HepG2 (cell line): Measurements from ENCODE around the gene KIAA0930. TPM values are rescaled to one million over a fixed set of nuclear protein-coding genes. Genes with fewer than 3 reads are reported as not detected.

Experiments used
- ATAC-seq: fragments of 200-7000 bp; cut with Tn5 transposase; 3 replicates; pipeline ENCODE4 v1.9.1; 2020; ENCODE audit warnings: mild to moderate bottlenecking, moderate library complexity
- BruUV-seq: library from RNA; stranded (reverse); fragments of 400-500 nt; replicated peaks from 2 replicates; lab custom pipeline; 2021; lab: Mats Ljungman, UMichigan
- CTCF ChIA-PET: fragments of 300-600 bp; formaldehyde crosslinking; extraction: SDS; loops from one replicate; lab custom pipeline; 2021; ENCODE audit warnings: low total read pairs, inconsistent platforms, low intra/inter-chr PET ratio; lab: Yijun Ruan, JAX
- POLR2A ChIA-PET: fragments of 350-600 bp; sonication (Branson Sonifier 250); formaldehyde crosslinking; loops from one replicate; lab custom pipeline; 2020; ENCODE audit warnings: antibody characterized with exemption, inconsistent platforms; lab: Yijun Ruan, JAX
- DNase-seq: peaks from one replicate; pipeline ENCODE4 v3.0.0-alpha.2; 2015; ENCODE audit warnings: low spot score
- FAIRE-seq: peaks from 3 replicates; lab custom pipeline; 2011; peaks lifted over from hg19 to GRCh38; lab: Jason Lieb, UNC
- H2AFZ ChIP-seq: one replicate; pipeline ENCODE4 v1.6.1; 2011; ENCODE audit warnings: low read length, inconsistent platforms
- H3K27ac ChIP-seq: fragments of 300-600 bp; 3 replicates; pipeline ENCODE4 v1.8.0; 2011; ENCODE audit warnings: mixed run types, mild to moderate bottlenecking, mixed read lengths, low read length, inconsistent platforms; ENCODE audit not compliant: insufficient read depth; ENCODE audit errors: extremely low read length
- H3K27me3 ChIP-seq, 2 experiments: fragments of 200-600 bp in 1 of 2; 2 replicates in 1 of 2; 3 replicates in 1 of 2; pipeline versions ENCODE4 v1.6.0 to v1.8.0; 2011; ENCODE audit warnings: low read length in 2 of 2, mild to moderate bottlenecking in 2 of 2, moderate library complexity in 2 of 2, inconsistent platforms in 1 of 2; ENCODE audit not compliant: insufficient read depth in 2 of 2, control insufficient read depth in 1 of 2
- H3K36me3 ChIP-seq, 2 experiments: fragments of 200-600 bp in 1 of 2; replicated peaks in 1 of 2; 2 replicates in 1 of 2; 3 replicates in 1 of 2; pipeline versions ENCODE4 v1.5.1 to v1.8.0; 2011; ENCODE audit warnings: low read length in 2 of 2, inconsistent platforms in 1 of 2; ENCODE audit not compliant: insufficient read depth in 2 of 2, control insufficient read depth in 1 of 2
- H3K4me1 ChIP-seq: 2 replicates; pipeline ENCODE4 v1.5.1; 2012; ENCODE audit warnings: low read length, inconsistent platforms; ENCODE audit not compliant: insufficient read depth
- H3K4me2 ChIP-seq: 2 replicates; pipeline ENCODE4 v1.6.0; 2011; ENCODE audit warnings: low read depth, low read length, inconsistent platforms
- H3K4me3 ChIP-seq, 3 experiments: fragments of 200-600 bp in 1 of 3; sonication (generic), shearing (Covaris generic) in 1 of 3; replicated peaks in 1 of 3; 2 replicates each; pipeline ENCODE4 v1.5.1; 2011 to 2016; ENCODE audit warnings: low read length in 3 of 3, inconsistent platforms in 2 of 3, low read depth in 2 of 3, mild to moderate bottlenecking in 2 of 3, control low read depth in 1 of 3, mixed read lengths in 1 of 3; ENCODE audit not compliant: insufficient read depth in 1 of 3
- H3K79me2 ChIP-seq: one replicate; pipeline ENCODE4 v1.6.1; 2011; ENCODE audit warnings: low read length, inconsistent platforms; ENCODE audit not compliant: insufficient read depth
- H3K9ac ChIP-seq: 2 replicates; pipeline ENCODE4 v1.6.0; 2011; ENCODE audit warnings: mild to moderate bottlenecking, low read depth, low read length, inconsistent platforms; ENCODE audit not compliant: insufficient read depth
- H3K9me3 ChIP-seq: 2 replicates; pipeline ENCODE4 v1.5.1; 2012; ENCODE audit warnings: mild to moderate bottlenecking, low read length
- H4K20me1 ChIP-seq: 2 replicates; pipeline ENCODE4 v1.6.0; 2011; ENCODE audit warnings: inconsistent platforms, mild to moderate bottlenecking, low read length, moderate library complexity; ENCODE audit not compliant: insufficient read depth
- HDAC1 ChIP-seq: sonication (generic); formaldehyde crosslinking; IDR thresholded peaks from 2 replicates; pipeline ENCODE4 v1.5.1; 2020; ENCODE audit warnings: mild to moderate bottlenecking, missing genetic modification reagents
- IKZF1 ChIP-seq: fragments of 450-650 bp; IDR thresholded peaks from 2 replicates; pipeline ENCODE4 v1.7.1; 2016
- JARID2 ChIP-seq: sonication (generic); formaldehyde crosslinking; IDR thresholded peaks from 2 replicates; pipeline ENCODE4 v1.8.1; 2023; ENCODE audit warnings: missing genetic modification reagents, inconsistent platforms; ENCODE audit not compliant: insufficient replicate concordance
- MAFG ChIP-seq: sonication (generic); formaldehyde crosslinking; IDR thresholded peaks from 2 replicates; pipeline ENCODE4 v1.5.1; 2020; ENCODE audit warnings: mild to moderate bottlenecking, missing genetic modification reagents
- RCOR2 ChIP-seq: IDR thresholded peaks from 2 replicates; pipeline ENCODE4 v1.6.1; 2016; ENCODE audit warnings: missing biosample characterization, missing genetic modification reagents
- SAP130 ChIP-seq: IDR thresholded peaks from 2 replicates; pipeline ENCODE4 v1.6.1; 2016; ENCODE audit warnings: low read depth
- SIN3B ChIP-seq: fragments of 150-350 bp; IDR thresholded peaks from 2 replicates; pipeline ENCODE4 v1.6.1; 2014; ENCODE audit warnings: low read length
- SOX13 ChIP-seq, 3 experiments: fragments of 450-650 bp in 1 of 3; sonication (generic) in 1 of 3; formaldehyde crosslinking in 1 of 3; IDR thresholded peaks in 2 of 3; conservative IDR thresholded peaks in 1 of 3; 2 replicates each; pipeline versions ENCODE4 v1.5.0 to v1.6.1; 2016 to 2020; ENCODE audit warnings: antibody characterized with exemption in 1 of 3, mild to moderate bottlenecking in 1 of 3, missing compliant biosample characterization in 1 of 3, missing genetic modification reagents in 1 of 3, moderate library complexity in 1 of 3
- THAP7 ChIP-seq: sonication (generic); formaldehyde crosslinking; IDR thresholded peaks from 2 replicates; pipeline ENCODE4 v1.8.1; 2023; ENCODE audit warnings: mild to moderate bottlenecking, missing genetic modification reagents
- ZFP37 ChIP-seq: sonication (generic); formaldehyde crosslinking; IDR thresholded peaks from 2 replicates; pipeline ENCODE4 v1.4.0; 2020; ENCODE audit warnings: missing genetic modification reagents, borderline replicate concordance
- ZIK1 ChIP-seq: sonication (generic); formaldehyde crosslinking; IDR thresholded peaks from 2 replicates; pipeline ENCODE4 v1.5.0; 2020; ENCODE audit warnings: mild to moderate bottlenecking, low read depth, missing genetic modification reagents, borderline replicate concordance
- ZNF20 ChIP-seq: sonication (generic); formaldehyde crosslinking; IDR thresholded peaks from 2 replicates; pipeline ENCODE4 v1.4.0; 2020; ENCODE audit warnings: mild to moderate bottlenecking, moderate library complexity, missing genetic modification reagents
- ZNF264 ChIP-seq: sonication (generic); formaldehyde crosslinking; IDR thresholded peaks from 2 replicates; pipeline ENCODE4 v1.4.0; 2020; ENCODE audit warnings: missing genetic modification reagents
- WGBS: methylation state at CpG from one replicate; pipeline ENCODE4 v1.1.6; 2017; ENCODE audit warnings: low lambda C conversion rate; 5-methylcytosine and 5-hydroxymethylcytosine counted together
- in situ Hi-C: cut with HindIII; loops from 2 replicates; pipeline ENCODE4 v1.10.0; 2017; ENCODE audit warnings: low pct_unique_long_range_greater_than_20kb; ENCODE audit not compliant: extremely low pct_ligation_motif_present
- intact Hi-C: fragments of 100-400 bp; cut with micrococcal nuclease; formaldehyde crosslinking; loops from one replicate; pipeline ENCODE4 v1.10.0; 2022; ENCODE audit not compliant: unreplicated experiment
- polyA plus RNA-seq, 8 experiments: library from polyadenylated mRNA; depleted of rRNA in 3 of 8; stranded (reverse) in 7 of 8; unstranded in 1 of 8; fragments of >200 nt; fragmentation: Illumina TruSeq in 4 of 8; extraction: Trizol in 4 of 8; gene quantifications; 2 replicates each; pipeline versions ENCODE4 v1.2.1 to v1.2.3, GENCODE V29; 2011 to 2016; ENCODE audit warnings: low read depth in 4 of 8, missing spikeins in 1 of 8, mixed read lengths in 1 of 8; ENCODE audit not compliant: insufficient read depth in 1 of 8
- total RNA-seq, 5 experiments: library from RNA; depleted of rRNA; stranded (reverse); fragments of >200 nt; fragmentation: Illumina TruSeq; extraction: Trizol; gene quantifications; 2 replicates each; pipeline ENCODE4 v1.2.3, GENCODE V29; 2016; ENCODE audit warnings: low read depth in 1 of 5
- TF ChIP-seq, protein P1 (sequence below): IDR thresholded peaks from 2 replicates; pipeline ENCODE4 v1.6.1; 2016; ENCODE audit warnings: low read depth, missing genetic modification reagents, missing compliant biosample characterization
- TF ChIP-seq, protein P2 (sequence below): sonication (generic); formaldehyde crosslinking; IDR thresholded peaks from 2 replicates; pipeline ENCODE4 v1.5.1; 2020; ENCODE audit warnings: missing genetic modification reagents, mild to moderate bottlenecking, borderline replicate concordance

Gene KIAA0930
- total and polyA plus RNA-seq, 2 of the 13 experiments (the other 11 are each of a cell fraction or from before 2014, with no cell fraction given), result 27.0 to 38.2 TPM

DNA sequence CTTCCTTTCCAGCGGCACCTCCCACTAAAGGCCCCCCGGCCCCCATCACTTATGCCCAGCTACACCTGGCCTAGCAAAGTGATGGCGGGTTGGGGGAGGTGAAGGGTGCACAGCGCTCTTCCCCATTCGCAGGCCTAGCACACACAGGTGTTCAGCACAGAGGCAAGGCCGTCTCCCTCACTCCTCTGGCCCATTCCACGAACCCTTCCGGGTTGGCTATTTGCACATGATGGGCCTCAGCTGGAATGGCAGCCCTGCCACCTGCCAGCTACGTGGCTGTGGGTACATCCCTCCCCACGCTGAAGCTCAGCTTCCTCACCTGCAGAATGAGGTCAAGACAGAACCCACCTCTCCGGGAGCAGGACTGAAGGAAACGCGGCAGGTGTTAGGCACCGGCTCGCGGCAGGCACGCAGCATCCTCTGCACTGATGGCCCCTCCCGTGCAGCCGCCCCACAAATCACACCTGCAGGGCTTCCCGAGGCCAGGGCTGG lies 4.8 kb downstream of the KIAA0930 start:
- CTCF ChIA-PET, result no interaction called here

More for the DNA sequence above, 4.8 kb downstream of the KIAA0930 start:
- Histone ChIP-seq H3K36me3 (peaks cover 6% of the 10 kb centered on the region in 2 experiments; a peak in 3 of 5 replicates), H3K4me2 (no peak overlapping the region), H3K27me3 (no peaks in the 10 kb centered on the region), H3K4me3 (no peak overlapping the region), H3K4me1 (peaks cover 67% of the 10 kb centered on the region), H3K27ac (no peak overlapping the region), H3K9ac (no peak overlapping the region), H2AFZ (no peak overlapping the region), H4K20me1 (peaks cover 11% of the 10 kb centered on the region; the same call in 1 of the 2 replicates), H3K9me3 (no peaks in the 10 kb centered on the region), H3K79me2 (peaks cover 26% of the 10 kb centered on the region)
- TF ChIP-seq THAP7 (no peak), ZFP37 (no peak), SIN3B (no peak), JARID2 (CRISPR knock-in tag) (no peak), ZIK1 (CRISPR knock-in tag) (no peak), ZNF20 (CRISPR knock-in tag) (no peak), ZNF264 (CRISPR knock-in tag) (no peak), SOX13 (IDR thresholded peaks at IDR 0.05) (no peak), SOX13 (CRISPR knock-in tag; conservative IDR thresholded peaks at IDR 0.05 in 1 of 2, IDR thresholded peaks at IDR 0.05 in 1 of 2) (no peak), IKZF1 (no peak), SAP130 (CRISPR knock-in tag) (no peak), MAFG (no peak), RCOR2 (CRISPR knock-in tag) (no peak), HDAC1 (CRISPR knock-in tag) (no peak)
- TF ChIP-seq, protein P1, sequence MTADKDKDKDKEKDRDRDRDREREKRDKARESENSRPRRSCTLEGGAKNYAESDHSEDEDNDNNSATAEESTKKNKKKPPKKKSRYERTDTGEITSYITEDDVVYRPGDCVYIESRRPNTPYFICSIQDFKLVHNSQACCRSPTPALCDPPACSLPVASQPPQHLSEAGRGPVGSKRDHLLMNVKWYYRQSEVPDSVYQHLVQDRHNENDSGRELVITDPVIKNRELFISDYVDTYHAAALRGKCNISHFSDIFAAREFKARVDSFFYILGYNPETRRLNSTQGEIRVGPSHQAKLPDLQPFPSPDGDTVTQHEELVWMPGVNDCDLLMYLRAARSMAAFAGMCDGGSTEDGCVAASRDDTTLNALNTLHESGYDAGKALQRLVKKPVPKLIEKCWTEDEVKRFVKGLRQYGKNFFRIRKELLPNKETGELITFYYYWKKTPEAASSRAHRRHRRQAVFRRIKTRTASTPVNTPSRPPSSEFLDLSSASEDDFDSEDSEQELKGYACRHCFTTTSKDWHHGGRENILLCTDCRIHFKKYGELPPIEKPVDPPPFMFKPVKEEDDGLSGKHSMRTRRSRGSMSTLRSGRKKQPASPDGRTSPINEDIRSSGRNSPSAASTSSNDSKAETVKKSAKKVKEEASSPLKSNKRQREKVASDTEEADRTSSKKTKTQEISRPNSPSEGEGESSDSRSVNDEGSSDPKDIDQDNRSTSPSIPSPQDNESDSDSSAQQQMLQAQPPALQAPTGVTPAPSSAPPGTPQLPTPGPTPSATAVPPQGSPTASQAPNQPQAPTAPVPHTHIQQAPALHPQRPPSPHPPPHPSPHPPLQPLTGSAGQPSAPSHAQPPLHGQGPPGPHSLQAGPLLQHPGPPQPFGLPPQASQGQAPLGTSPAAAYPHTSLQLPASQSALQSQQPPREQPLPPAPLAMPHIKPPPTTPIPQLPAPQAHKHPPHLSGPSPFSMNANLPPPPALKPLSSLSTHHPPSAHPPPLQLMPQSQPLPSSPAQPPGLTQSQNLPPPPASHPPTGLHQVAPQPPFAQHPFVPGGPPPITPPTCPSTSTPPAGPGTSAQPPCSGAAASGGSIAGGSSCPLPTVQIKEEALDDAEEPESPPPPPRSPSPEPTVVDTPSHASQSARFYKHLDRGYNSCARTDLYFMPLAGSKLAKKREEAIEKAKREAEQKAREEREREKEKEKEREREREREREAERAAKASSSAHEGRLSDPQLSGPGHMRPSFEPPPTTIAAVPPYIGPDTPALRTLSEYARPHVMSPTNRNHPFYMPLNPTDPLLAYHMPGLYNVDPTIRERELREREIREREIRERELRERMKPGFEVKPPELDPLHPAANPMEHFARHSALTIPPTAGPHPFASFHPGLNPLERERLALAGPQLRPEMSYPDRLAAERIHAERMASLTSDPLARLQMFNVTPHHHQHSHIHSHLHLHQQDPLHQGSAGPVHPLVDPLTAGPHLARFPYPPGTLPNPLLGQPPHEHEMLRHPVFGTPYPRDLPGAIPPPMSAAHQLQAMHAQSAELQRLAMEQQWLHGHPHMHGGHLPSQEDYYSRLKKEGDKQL (CRISPR knock-in tag), result no peak
- TF ChIP-seq, protein P2, sequence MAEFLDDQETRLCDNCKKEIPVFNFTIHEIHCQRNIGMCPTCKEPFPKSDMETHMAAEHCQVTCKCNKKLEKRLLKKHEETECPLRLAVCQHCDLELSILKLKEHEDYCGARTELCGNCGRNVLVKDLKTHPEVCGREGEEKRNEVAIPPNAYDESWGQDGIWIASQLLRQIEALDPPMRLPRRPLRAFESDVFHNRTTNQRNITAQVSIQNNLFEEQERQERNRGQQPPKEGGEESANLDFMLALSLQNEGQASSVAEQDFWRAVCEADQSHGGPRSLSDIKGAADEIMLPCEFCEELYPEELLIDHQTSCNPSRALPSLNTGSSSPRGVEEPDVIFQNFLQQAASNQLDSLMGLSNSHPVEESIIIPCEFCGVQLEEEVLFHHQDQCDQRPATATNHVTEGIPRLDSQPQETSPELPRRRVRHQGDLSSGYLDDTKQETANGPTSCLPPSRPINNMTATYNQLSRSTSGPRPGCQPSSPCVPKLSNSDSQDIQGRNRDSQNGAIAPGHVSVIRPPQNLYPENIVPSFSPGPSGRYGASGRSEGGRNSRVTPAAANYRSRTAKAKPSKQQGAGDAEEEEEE (CRISPR knock-in tag), result no peak
- in situ Hi-C loops (no loop called here), intact Hi-C loops (no loop called here)
- 100% methylated on average over 10 of the region's 20 CpGs for WGBS
- no peak for ATAC-seq
- POLR2A ChIA-PET, result interaction anchor here (3.0 kb wide), 1 partner anchor 11 kb away, joined by 11 read pairs; no protein-coding TSS in a partner anchor
- no peak for DNase-seq
- no peak for FAIRE-seq
- BruUV-seq, result no TSS peak
